HCT116 (cell line): ENCODE data around the gene ABCC1.

Source experiments
- CEBPB ChIP-seq: IDR thresholded peaks from 2 replicates; pipeline ENCODE4 v1.6.1; 2012; ENCODE audit warnings: low read depth
- EZH2 ChIP-seq: fragments of 200-600 bp; sonication (generic); IDR thresholded peaks from 2 replicates; pipeline ENCODE4 v1.6.1; 2017; ENCODE audit warnings: antibody characterized with exemption, mixed run types
- EZH2phosphoT487 ChIP-seq: fragments of 200-600 bp; IDR thresholded peaks from 2 replicates; pipeline ENCODE4 v1.6.1; 2018; ENCODE audit warnings: antibody characterized with exemption, borderline replicate concordance
- JUND ChIP-seq: IDR thresholded peaks from 2 replicates; pipeline ENCODE4 v1.6.1; 2012
- POLR2A ChIP-seq: IDR thresholded peaks from 2 replicates; pipeline ENCODE4 v1.7.0; 2011; ENCODE audit warnings: borderline replicate concordance; ENCODE audit not compliant: insufficient read depth, insufficient read length; ENCODE audit errors: extremely low read depth
- RAD21 ChIP-seq: IDR thresholded peaks from 2 replicates; pipeline ENCODE4 v1.6.1; 2012; ENCODE audit warnings: low read depth, mild to moderate bottlenecking
- SIN3A ChIP-seq: IDR thresholded peaks from 2 replicates; pipeline ENCODE4 v1.6.1; 2012; ENCODE audit warnings: low read depth
- SP1 ChIP-seq: IDR thresholded peaks from 2 replicates; pipeline ENCODE4 v1.6.1; 2012; ENCODE audit warnings: low read depth
- TF ChIP-seq, protein P1 (sequence below), 3 experiments: fragments of 200-600 bp in 1 of 3; sonication (generic) in 1 of 3; IDR thresholded peaks in 2 of 3; conservative IDR thresholded peaks in 1 of 3; 2 replicates each; pipeline ENCODE4 v1.5.1; 2012 to 2017; ENCODE audit warnings: low read depth in 2 of 3, low read length in 2 of 3, antibody characterized with exemption in 1 of 3, borderline replicate concordance in 1 of 3, control low read depth in 1 of 3, mild to moderate bottlenecking in 1 of 3, mixed read lengths in 1 of 3, mixed run types in 1 of 3, moderate library complexity in 1 of 3; ENCODE audit not compliant: insufficient read depth in 1 of 3
- TF ChIP-seq, protein P2 (sequence below): IDR thresholded peaks from 2 replicates; pipeline ENCODE4 v1.6.1; 2012; ENCODE audit warnings: low read depth

DNA sequence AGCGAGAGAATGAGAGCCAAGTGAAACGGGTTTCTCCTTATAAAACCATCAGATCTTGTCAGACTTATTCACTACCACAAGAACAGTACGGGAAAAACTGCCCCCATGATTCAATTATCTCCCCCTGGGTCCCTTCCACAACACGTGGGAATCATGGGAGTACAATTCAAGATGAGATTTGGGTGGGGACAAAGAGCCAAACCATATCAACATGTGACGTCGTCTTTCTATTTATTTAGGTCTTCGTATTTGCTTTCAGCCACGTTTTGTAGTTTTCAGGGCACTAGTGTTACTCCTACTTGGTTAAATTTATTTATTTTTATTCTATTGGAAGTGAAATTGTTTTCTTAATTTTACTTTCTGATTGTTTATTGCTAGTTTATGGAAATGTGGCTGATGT lies 33.1 kb upstream of the ABCC1 start:
- TF ChIP-seq EZH2phosphoT487 (no peak), RAD21 (no peak), SP1 (no peak), SIN3A (no peak), POLR2A (no peak), EZH2 (no peak), CEBPB (no peak), JUND (no peak)
- TF ChIP-seq, protein P1, sequence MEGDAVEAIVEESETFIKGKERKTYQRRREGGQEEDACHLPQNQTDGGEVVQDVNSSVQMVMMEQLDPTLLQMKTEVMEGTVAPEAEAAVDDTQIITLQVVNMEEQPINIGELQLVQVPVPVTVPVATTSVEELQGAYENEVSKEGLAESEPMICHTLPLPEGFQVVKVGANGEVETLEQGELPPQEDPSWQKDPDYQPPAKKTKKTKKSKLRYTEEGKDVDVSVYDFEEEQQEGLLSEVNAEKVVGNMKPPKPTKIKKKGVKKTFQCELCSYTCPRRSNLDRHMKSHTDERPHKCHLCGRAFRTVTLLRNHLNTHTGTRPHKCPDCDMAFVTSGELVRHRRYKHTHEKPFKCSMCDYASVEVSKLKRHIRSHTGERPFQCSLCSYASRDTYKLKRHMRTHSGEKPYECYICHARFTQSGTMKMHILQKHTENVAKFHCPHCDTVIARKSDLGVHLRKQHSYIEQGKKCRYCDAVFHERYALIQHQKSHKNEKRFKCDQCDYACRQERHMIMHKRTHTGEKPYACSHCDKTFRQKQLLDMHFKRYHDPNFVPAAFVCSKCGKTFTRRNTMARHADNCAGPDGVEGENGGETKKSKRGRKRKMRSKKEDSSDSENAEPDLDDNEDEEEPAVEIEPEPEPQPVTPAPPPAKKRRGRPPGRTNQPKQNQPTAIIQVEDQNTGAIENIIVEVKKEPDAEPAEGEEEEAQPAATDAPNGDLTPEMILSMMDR (IDR thresholded peaks at IDR 0.05 in 2 of 3, conservative IDR thresholded peaks at IDR 0.05 in 1 of 3; ENCODE audit: borderline replicate concordance in 1 of 3, insufficient read depth in 1 of 3, low read depth in 2 of 3, low read length in 2 of 3), result no peak
- TF ChIP-seq, protein P2, sequence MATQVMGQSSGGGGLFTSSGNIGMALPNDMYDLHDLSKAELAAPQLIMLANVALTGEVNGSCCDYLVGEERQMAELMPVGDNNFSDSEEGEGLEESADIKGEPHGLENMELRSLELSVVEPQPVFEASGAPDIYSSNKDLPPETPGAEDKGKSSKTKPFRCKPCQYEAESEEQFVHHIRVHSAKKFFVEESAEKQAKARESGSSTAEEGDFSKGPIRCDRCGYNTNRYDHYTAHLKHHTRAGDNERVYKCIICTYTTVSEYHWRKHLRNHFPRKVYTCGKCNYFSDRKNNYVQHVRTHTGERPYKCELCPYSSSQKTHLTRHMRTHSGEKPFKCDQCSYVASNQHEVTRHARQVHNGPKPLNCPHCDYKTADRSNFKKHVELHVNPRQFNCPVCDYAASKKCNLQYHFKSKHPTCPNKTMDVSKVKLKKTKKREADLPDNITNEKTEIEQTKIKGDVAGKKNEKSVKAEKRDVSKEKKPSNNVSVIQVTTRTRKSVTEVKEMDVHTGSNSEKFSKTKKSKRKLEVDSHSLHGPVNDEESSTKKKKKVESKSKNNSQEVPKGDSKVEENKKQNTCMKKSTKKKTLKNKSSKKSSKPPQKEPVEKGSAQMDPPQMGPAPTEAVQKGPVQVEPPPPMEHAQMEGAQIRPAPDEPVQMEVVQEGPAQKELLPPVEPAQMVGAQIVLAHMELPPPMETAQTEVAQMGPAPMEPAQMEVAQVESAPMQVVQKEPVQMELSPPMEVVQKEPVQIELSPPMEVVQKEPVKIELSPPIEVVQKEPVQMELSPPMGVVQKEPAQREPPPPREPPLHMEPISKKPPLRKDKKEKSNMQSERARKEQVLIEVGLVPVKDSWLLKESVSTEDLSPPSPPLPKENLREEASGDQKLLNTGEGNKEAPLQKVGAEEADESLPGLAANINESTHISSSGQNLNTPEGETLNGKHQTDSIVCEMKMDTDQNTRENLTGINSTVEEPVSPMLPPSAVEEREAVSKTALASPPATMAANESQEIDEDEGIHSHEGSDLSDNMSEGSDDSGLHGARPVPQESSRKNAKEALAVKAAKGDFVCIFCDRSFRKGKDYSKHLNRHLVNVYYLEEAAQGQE, result no peak
